SK-N-SH treated with all-trans-retinoic acid at 6 μM for 48 hours (cell line): ENCODE data around the gene PRR29.

Experiments
- ARNTL ChIP-seq: fragments of 450-650 bp; formaldehyde crosslinking; IDR thresholded peaks from 2 replicates; pipeline ENCODE4 v1.5.0; 2020; ENCODE audit warnings: low read depth, mild to moderate bottlenecking, moderate library complexity, borderline replicate concordance
- BACH2 ChIP-seq: fragments of 250-450 bp; sonication (Bioruptor Pico); IDR thresholded peaks from 2 replicates; pipeline ENCODE4 v1.9.0; 2021; ENCODE audit warnings: mild to moderate bottlenecking, borderline replicate concordance
- CSDC2 ChIP-seq: fragments of 250-450 bp; sonication (Bioruptor Pico); IDR thresholded peaks from 2 replicates; pipeline ENCODE4 v1.5.0; 2020; ENCODE audit warnings: mild to moderate bottlenecking, moderate library complexity
- CSRNP3 ChIP-seq: fragments of 250-450 bp; sonication (Bioruptor Pico); IDR thresholded peaks from 2 replicates; pipeline ENCODE4 v1.5.1; 2021; ENCODE audit warnings: mild to moderate bottlenecking, moderate library complexity
- GLIS3 ChIP-seq: fragments of 250-450 bp; sonication (Bioruptor Pico); IDR thresholded peaks from 2 replicates; pipeline ENCODE4 v1.5.0; 2020; ENCODE audit warnings: mild to moderate bottlenecking, moderate library complexity
- ISL1 ChIP-seq: fragments of 250-450 bp; sonication (Bioruptor Pico); IDR thresholded peaks from 2 replicates; pipeline ENCODE4 v2.1.2; 2022; ENCODE audit warnings: mild to moderate bottlenecking, moderate library complexity
- PATZ1 ChIP-seq: fragments of 250-450 bp; sonication (Bioruptor Pico); IDR thresholded peaks from 2 replicates; pipeline ENCODE4 v1.8.0; 2020; ENCODE audit warnings: mild to moderate bottlenecking, moderate library complexity, borderline replicate concordance
- PPARA ChIP-seq: fragments of 250-450 bp; sonication (Bioruptor Pico); IDR thresholded peaks from 2 replicates; pipeline ENCODE4 v1.5.0; 2020; ENCODE audit warnings: mild to moderate bottlenecking, borderline replicate concordance
- RARB ChIP-seq: fragments of 250-450 bp; sonication (Bioruptor Pico); IDR thresholded peaks from 2 replicates; pipeline ENCODE4 v1.8.0; 2021; ENCODE audit warnings: mild to moderate bottlenecking, moderate library complexity
- SNAI2 ChIP-seq: fragments of 250-450 bp; sonication (Bioruptor Pico); IDR thresholded peaks from 2 replicates; pipeline ENCODE4 v1.5.0; 2020; ENCODE audit warnings: mild to moderate bottlenecking, moderate library complexity
- TCF4 ChIP-seq: fragments of 250-450 bp; sonication (Bioruptor Pico); IDR thresholded peaks from 2 replicates; pipeline ENCODE4 v1.8.0; 2021; ENCODE audit warnings: mild to moderate bottlenecking, moderate library complexity, borderline replicate concordance
- TSHZ2 ChIP-seq: fragments of 250-450 bp; sonication (Bioruptor Pico); IDR thresholded peaks from 2 replicates; pipeline ENCODE4 v1.5.0; 2020; ENCODE audit warnings: mild to moderate bottlenecking, moderate library complexity
- ZC3H10 ChIP-seq: fragments of 250-450 bp; sonication (Bioruptor Pico); IDR thresholded peaks from 2 replicates; pipeline ENCODE4 v1.5.1; 2021; ENCODE audit warnings: mild to moderate bottlenecking, moderate library complexity
- ZNF70 ChIP-seq: fragments of 450-650 bp; formaldehyde crosslinking; IDR thresholded peaks from 2 replicates; pipeline ENCODE4 v1.5.0; 2020; ENCODE audit warnings: mild to moderate bottlenecking, moderate library complexity

- TF ChIP-seq PATZ1 (CRISPR knock-in tag) (no peak), SNAI2 (CRISPR knock-in tag) (no peak), CSRNP3 (CRISPR knock-in tag) (no peak), CSDC2 (no peak), TCF4 (CRISPR knock-in tag) (no peak), ISL1 (CRISPR knock-in tag) (no peak), TSHZ2 (CRISPR knock-in tag) (no peak), RARB (CRISPR knock-in tag) (no peak), ZC3H10 (CRISPR knock-in tag) (no peak), ARNTL (CRISPR knock-in tag) (no peak), GLIS3 (CRISPR knock-in tag) (no peak), PPARA (CRISPR knock-in tag) (no peak), BACH2 (CRISPR knock-in tag) (no peak), ZNF70 (CRISPR knock-in tag) (no peak)
Observed at GRCh38 chr17:64037180-64037579, 39.0 kb downstream of the PRR29 start.
